Myocyte (in vitro differentiated cells): Measurements from ENCODE around the gene C1QTNF1. TPM values are rescaled to one million over a fixed set of nuclear protein-coding genes. Genes with fewer than 3 reads are reported as not detected.
A peak's percentile ranks its signal among the peaks of the same experiment; 100 is the strongest.

Source experiments
- DNase-seq: peaks from one replicate; pipeline ENCODE4 v3.0.0-alpha.2; 2012; ENCODE audit warnings: low read depth
- polyA plus RNA-seq: library from polyadenylated mRNA; unstranded; fragments of >200 nt; gene quantifications from one replicate; pipeline ENCODE4 v1.2.1, GENCODE V29; 2012; ENCODE audit warnings: missing spikeins
- total RNA-seq: library from RNA; depleted of rRNA; stranded (reverse); fragments of >200 nt; gene quantifications from 2 replicates; pipeline ENCODE4 v1.2.3, GENCODE V29; 2014

C1QTNF1 gene, protein sequence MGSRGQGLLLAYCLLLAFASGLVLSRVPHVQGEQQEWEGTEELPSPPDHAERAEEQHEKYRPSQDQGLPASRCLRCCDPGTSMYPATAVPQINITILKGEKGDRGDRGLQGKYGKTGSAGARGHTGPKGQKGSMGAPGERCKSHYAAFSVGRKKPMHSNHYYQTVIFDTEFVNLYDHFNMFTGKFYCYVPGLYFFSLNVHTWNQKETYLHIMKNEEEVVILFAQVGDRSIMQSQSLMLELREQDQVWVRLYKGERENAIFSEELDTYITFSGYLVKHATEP
- total RNA-seq: 1.5 and 1.9 TPM in 2 replicates
- polyA plus RNA-seq: 1.0 TPM

DNA sequence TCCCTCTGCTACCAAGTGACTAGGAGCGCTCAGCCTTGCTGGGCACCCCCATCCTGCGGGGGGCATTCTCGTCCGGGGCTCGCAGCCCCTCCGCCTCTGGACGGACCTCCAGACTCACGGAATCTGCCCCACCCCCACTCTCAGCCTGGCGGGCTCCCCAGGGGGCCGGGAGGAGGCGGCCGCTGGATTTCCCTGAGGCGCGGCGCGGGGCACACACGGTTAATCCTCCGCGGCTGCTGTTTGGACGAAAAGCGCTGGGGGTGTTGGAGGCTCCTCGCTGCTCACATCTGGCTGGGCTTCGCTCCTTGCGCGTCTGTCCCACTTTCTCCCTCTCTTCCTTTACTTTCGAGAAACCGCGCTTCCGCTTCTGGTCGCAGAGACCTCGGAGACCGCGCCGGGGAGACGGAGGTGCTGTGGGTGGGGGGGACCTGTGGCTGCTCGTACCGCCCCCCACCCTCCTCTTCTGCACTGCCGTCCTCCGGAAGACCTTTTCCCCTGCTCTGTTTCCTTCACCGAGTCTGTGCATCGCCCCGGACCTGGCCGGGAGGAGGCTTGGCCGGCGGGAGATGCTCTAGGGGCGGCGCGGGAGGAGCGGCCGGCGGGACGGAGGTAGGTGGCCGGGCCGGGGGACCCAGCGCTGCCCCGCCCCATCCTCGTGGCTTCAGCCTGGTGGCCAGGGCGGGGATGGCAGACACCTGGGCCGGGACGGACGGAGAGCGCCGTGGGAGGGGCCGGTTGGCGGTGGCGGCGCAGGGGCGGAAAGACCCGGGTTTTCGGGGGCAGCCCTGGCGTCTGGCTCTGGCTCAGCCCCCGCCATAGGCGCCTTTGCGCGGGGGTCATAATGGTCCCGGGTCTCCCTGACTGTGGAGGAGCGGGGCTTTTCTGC lies at the start of gene C1QTNF1:
Gene C1QTNF1 (plus strand): TSS at position 284 of the 886 bp plus-strand sequence. CDS start 19,800 bp downstream, outside the sequence.
- DNase-seq: no peak

DNA sequence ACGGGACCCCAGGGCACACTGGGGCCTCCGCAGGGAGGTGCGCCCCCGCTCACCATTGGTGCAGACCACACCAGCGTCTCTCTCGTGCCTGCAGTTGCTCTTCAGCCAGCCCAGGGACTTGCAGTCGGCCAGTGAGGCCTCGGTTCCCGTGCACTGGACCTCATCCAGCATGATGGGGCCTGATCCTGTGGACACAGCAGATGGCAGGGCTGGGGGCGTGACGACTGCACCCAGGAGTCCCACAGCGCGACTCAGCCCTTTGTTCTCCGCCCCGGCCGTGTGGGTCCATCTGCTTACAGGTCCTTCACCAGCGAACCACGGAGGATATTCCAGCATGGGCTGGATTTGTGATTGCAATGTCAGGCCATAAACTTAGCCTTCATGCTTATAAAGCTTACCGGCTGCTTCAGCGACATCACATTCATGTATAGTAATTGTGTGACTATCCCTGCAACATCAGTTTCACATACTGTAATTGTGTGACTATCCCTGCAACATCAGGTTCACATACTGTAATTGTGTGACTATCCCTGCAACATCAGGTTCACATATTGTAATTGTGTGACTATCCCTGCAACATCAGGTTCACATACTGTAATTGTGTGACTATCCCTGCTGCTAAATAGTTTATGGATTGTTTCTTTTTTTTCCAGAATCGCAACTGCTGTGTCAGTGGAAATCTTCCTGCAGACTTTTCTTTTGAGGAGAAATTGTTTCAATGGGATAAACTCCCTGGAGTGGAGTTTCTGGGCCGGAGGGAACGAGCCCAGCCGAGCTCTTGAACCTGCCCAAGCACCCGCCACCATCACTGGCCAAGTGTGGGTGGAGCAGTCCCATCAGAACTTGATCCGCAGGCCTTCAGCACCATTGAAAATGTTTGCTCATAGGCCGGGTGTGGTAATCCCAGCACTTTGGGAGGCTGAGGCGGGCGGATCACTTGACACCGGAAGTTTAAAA lies 49.1 kb upstream of the C1QTNF1 start:
- peak; percentile 88 for DNase-seq

DNA sequence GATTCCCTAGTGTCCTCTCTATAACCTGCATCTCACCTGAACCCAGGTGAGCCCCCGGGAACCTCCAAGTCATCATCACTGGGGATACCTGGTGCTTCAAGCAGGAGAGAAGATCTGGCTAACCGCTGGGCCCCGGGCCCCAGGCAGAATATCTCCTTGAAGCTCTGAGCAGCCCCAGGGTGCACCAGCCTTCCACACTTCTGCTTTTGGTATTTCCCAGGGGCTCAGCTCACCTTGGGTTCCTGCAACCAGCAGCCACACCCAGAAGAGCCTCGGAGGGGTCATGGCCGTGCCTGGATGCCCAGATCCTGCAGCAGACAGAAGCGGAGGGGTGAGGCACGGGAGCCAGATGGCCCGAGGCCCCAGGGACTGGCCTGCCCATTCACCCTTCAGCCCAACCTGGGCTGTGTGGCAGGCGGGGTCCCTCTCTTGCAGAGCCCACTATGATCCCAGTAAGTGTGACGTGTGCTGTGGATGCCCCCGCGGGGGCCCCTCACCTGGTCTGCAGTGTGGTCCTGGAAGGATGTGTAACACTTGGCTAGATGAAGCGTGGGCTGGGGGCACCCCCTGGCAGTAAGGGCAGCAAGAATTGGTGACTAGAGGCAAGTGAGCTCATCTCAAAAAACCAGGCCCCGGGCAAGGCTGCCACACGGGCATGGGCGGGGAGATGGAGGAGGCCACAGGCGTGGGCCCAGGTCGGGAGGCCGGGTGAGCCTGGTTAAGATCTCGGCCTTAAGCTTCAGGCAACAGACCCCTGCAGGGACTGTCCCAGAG lies 46.9 kb upstream of the C1QTNF1 start:
- DNase-seq: no peak

DNA sequence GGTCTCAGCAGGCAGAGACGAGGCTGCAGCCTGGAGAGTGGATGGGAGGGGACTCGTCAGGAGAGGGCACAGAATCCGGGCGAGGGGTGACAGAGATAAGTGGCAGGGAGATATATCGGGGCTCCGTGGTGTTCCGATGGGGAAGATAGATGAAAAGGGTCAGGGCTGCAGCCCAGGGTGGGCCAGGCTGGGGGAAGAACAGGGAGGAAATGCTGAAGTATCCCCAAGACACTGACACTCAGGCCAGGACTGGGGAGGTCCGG lies 46.4 kb upstream of the C1QTNF1 start:
- no peak for DNase-seq

DNA sequence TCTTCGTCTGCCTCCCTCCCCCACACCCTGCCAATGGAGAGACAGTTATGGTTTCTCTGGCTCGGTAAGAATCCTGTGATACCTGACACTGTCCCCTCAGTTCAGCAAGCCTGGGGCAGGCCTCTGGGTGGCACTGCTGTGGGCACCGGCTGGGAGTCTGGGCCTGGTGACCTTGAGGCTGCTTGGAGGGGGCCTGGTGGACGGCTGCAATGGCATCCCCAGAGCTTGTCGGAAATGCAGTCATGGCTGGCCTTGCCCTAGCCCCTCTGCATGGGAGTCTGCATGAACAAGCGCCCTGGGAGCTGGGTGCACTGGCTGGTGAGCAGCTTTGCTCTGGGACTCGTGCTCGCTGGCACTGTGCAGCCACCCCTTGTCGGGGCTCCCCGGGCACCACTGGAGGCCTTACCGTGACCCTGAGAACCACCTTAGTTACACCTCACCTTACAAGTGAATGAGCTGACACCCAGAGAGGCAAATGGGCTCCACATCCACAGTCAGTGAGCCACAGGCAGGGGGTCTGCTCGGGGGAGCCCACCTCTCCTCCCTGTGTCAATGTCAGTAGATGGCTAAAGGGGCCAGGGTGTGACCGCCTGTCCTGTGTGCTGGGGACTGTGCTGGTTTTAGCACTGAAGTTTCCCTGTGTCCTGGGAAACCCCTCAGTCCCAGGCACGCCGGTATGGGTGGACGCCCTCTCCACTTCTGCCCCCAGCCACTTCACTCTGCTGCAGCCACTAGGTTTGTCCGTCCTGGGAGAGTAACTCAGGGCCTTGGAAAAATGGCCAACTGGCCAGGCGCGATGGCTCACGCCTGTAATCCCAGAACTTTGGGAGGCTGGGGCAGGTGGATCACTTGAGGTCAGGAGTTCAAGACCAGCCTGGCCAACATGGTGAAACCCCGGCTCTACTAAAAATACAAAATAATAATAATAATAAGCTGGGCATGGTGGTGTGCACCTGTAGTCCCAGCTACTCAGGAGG lies 45.7 kb upstream of the C1QTNF1 start:
- DNase-seq: peak; percentile 56

DNA sequence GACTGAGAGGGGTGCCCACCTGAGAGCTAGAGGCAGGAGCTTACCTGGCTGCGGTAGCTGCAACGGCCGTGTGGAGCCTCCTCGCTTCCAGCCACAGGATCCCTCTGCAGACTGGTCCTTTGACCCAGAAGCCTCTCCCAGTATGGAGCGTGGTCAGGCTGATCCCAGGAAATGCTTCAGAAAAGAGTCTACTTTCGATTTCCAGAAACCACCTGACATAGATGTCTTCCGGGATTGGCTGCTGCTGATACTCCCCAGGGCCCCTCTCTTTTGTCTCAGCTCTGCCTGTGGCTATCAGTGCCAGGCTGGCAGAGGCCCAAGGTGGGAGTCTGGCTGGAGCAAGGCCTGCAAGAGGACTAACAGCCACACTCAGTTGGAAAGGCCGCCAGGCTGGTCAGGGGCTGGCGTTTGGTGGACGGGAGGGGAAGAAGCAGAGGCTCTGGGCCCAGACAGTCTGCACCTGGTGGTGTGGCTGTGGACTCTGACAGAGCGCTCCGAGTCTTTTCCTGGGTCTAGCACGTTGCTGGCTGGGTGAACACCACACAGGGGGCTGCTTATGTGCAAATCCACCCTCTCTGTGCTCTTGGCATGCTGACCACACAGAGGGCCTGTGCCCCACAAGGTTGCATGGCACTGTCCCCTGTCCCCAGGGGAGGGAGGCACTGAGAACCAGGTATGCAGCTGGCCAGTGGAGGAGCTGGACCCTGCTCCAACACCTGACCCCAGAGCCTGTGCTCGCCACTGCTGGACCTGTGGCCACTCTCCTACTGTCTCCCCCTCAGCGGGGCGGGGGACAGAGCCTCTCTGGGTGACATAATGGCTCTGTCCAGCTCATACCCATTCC lies 44.0 kb upstream of the C1QTNF1 start, which contains the start of gene LGALS3BP:
Gene LGALS3BP (minus strand): TSS at position 144 of the 844 bp plus-strand sequence. CDS start 2,732 bp downstream, outside the sequence.
- peak; percentile 91 for DNase-seq

DNA sequence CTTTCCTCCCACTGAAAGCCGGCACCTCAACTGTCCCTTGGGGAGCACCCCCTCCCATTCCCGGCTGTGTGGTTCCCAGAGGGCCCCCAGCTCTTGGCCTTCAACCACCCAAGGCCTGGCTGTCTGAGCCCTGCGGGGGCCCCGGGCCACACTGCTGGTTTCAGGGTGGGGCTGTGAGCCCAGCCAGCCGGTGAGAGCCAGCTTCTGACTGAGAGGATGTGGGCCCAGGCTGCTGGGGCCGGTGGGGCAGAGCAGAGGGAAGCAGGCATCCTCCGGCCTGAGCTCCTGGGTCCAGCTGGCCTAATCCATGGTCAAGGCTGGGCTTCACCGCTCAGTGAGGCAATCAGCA lies 43.4 kb upstream of the C1QTNF1 start:
- DNase-seq: no peak

DNA sequence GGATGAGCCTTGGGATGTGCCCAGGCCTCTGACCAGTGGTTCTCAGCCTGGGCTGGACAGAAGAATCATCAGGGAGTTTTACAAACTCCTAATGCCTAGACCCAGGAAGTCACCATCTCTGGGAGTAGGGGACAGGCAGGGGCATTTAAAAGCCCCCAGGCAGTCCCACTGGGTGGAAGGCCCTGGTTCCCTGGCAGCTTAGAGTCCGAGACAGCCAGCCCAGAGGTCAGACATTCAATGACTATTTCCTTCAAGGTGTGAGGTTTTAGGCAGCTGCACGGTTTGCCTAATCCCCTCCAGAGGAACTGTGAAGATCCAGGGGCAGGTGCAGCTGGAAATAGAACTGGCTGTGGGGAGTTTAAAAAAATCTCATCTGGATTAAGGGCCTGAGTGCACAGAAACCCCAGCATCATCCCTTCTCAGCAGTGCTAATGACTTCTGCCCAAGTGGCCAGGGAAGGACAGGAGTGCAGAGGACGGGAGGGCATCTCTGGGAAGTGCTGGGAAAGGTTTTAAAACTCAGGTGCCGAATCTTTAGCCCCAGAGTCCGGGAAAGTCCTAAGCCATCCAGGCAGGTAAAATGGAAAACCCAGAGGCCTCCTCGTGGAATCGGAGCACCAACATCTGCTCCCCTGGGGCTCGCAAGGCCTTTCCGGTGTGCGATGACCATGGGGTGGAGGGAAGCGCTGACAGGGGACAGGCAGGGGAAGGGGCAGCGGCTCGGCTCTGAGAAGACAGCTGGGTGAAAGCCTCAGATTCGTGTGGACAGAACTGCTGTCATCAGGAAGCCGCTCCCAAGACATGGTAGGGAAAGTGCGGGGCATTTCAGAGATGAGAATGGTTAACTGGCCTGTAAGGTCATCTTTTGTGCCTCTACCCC lies 42.7 kb upstream of the C1QTNF1 start:
- peak; percentile 57 for DNase-seq

DNA sequence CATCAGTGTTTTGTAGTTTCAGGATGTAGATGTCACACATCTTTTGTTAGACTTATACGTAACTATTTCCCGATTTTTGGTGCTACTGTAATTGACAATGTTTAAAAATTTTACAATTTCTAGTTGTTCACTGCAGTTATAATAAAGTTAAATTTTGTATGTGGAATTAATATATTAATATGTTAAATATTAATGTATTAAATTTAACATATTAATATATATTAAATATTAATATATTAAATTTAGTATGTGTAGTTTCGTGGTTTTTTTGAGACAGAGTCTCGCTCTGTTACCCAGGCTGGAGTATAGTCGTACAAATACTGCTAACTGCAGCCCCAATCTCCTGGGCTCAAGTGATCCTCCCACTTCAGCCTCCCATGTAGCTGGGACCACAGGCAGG lies 38.6 kb upstream of the C1QTNF1 start:
- DNase-seq: no peak

DNA sequence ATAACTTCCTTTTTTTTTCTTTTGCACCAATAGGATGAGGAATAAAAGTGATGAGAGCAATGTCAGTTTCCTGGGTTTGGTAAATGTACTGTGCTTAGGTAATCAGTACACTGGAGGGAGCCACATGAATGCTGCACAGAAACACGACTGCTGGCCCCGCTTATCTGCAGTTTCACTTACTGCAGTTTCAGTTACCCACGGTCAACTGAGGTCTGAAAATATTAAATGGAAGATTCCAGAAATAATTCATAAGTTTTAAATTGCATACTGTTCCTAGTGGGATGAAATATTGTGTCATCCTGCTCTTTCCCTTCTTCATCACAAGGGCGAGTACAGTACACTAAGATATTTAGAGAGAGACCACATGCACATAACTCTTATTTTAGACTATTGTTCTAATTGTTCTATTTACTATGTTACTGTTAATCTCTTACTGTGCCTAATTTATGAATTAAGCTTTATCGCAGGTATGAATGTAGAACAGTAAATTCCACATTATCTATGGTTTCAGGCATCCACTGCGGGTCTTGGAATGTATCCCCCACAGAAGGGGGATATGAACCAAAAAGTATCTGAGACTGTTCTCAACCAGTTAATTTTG lies 37.8 kb upstream of the C1QTNF1 start:
- peak; percentile 52 for DNase-seq

DNA sequence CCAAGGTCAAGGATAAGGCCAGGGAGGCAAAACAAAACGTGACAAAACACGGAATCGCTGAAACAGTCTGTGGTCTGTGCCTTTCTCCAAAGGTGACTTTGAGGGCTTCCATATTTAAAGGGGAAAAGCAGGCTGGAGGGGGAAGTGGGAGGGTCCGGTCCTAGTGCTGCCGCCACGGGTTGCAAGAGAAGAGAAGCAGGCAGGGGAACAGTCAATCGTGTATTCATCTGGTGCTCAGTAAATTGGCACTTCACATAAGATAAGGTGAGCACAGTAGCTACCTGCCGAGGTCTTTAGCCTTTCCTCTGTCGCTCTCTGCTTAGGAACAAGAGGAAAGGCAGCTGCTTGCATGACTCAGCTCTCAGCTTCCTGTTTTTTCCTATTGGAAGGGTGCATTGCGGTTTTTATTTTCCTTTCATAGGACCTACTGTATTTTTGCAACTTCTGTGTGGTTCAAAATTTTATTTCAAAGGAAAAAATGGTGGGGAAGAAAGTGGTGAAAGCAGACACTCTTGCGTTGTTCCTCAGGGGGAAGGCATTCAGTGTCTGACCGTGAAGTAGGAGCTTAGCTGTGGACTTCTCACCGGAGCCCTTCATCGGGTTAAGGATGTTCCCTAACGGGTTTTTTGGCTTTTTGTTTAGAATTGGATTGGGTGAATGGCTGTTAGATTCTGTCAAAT lies 37.2 kb upstream of the C1QTNF1 start:
- peak; percentile 64 for DNase-seq

DNA sequence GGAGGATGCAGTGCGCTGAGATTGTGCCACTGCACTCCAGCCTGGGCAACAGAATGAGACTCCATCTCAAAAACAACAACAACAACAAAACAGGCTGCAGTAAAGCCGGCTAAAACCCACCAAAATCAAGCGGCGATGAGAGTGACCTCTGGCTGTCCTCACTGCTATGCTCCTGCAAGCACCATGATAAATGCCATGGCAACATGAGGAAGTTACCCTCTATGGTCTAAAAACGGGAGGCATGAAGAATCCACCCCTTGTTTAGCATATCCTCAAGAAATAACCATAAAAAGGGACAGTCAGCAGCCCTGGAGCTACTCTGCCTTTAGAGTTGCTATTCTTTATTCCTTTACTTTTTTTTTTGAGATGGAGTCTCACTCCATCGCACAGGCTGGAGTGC lies 35.8 kb upstream of the C1QTNF1 start:
- no peak for DNase-seq

DNA sequence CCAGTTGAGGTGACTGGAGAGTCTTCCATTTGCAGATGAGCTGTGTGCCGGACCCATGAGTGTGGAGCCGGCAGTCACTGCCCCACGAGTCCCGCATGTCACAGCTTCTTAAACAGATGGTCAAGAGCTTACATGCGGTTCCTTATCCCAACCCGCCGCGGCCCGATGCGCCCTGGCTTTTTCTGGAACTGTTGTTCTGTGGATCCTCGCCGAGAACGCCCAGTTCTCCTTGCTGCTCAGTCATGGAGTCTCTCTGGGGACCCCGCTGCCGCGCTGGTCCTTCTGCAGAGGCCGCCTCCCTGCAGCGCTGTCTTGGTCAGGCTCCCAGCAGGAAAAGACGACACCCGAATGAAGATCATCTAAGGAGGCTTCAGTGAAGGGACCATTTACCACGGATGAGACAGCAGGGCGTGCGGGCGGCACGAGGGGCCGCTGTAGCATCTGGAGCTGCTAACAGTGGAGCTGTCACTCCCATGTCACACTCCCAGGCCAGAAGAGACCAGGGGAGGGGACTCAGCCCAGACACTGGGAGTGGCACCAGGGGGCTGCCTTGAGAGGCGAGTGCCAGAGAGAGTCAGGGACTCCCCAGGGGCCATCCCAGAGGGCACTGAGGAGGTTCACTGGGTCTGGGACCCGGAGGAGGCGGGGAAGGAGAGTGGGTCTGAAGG lies 33.5 kb upstream of the C1QTNF1 start:
- no peak for DNase-seq

DNA sequence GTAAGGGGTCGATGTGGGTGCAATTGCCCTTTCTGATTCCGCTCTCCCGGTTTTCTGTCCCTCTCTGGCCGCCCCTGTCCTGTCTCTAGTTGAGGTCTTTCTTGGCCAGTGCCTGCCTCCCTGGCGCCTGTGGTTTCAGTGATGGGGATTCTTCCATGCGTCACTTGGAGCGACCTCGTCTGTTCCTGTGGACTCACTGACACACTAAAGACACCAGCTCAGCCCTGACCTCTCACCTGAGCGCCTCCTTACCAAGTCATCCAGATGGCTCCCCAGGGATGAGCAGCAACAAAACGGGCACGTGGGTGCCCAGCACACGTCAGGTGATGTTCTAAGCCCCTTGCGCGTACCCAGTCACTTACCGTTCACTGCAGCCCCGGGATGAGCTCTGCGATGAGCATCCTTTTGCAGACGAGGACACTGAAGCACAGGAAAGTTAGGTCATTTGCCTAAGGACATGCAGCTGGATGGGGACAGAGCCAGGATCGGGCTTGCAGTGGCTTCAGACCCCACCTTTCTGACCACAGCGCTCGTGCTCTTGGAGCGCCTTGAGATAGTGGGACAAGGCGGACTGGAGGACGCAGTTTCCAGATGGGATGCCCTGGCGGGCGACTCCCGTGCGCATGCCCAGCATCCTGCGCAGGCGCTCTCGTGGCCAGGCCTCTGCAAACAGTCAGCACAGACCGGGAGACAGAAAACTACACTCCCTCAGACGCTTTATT lies 32.8 kb upstream of the C1QTNF1 start:
- no peak for DNase-seq

DNA sequence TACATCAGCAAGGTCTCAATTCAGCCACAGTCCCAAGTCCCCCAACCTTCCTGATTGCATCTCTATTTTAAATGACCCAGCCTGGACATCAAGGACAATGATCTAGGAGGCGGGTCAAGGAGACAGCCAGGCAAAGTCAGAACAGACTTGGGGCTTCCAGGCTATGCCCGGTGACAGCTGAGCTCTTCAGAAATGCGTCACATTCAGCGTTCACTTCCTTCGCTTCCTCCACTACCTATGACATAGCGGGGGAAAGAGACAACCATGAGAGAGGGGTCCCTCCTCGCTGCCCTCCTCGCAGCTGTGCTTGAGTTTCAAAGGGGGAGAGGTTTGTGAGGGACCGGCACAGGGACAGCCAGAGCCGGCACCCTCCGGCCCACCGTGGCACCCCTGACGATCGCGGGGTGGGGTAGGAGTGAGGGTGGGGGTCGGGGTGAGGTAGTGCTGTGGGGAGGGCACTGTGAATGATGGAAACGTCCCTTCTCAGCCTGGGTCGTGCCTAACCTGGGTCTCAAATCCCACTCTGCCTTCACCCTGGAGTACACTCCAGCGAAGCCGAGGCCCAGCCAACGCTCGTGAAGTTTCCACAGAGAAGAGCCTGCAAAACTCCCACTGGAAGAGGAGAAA lies 31.9 kb upstream of the C1QTNF1 start:
- DNase-seq: no peak
